ENCODE data around the gene ADRA2A.

Gene ADRA2A

GRCh38 chr10:111103196-111103840, 26.5 kb downstream of the ADRA2A start:
- H3K4me3 ChIP-seq (ENCODE audit: low read length), result no peak overlapping the region
- TF ChIP-seq CTCF (conservative IDR thresholded peaks at IDR 0.05; ENCODE audit: low read length), result no peak
- no peak for DNase-seq (ENCODE audit: low read depth)

- no peak for TF ChIP-seq CTCF (conservative IDR thresholded peaks at IDR 0.05; ENCODE audit: low read length)
- no peak overlapping the region for H3K4me3 ChIP-seq (ENCODE audit: low read length)
- no peak for DNase-seq (ENCODE audit: low read depth)
These were observed 28.0 kb downstream of the ADRA2A start for GRCh38 chr10:111104811-111105210.

GRCh38 chr10:111106081-111106480, 29.3 kb downstream of the ADRA2A start:
- no peak for TF ChIP-seq CTCF (conservative IDR thresholded peaks at IDR 0.05; ENCODE audit: low read length)
- DNase-seq (ENCODE audit: low read depth), result no peak
- no peak overlapping the region for H3K4me3 ChIP-seq (ENCODE audit: low read length)

- TF ChIP-seq CTCF (conservative IDR thresholded peaks at IDR 0.05; ENCODE audit: low read length), result no peak
- DNase-seq (ENCODE audit: low read depth), result no peak
These were observed 30.2 kb downstream of the ADRA2A start for GRCh38 chr10:111107023-111107422.

GRCh38 chr10:111107846-111108245, 31.0 kb downstream of the ADRA2A start:
- no peak overlapping the region for H3K4me3 ChIP-seq (ENCODE audit: low read length)
- TF ChIP-seq CTCF (conservative IDR thresholded peaks at IDR 0.05; ENCODE audit: low read length), result no peak
- no peak for DNase-seq (ENCODE audit: low read depth)

More at GRCh38 chr10:111107023-111107422, 30.2 kb downstream of the ADRA2A start:
- H3K4me3 ChIP-seq (ENCODE audit: low read length), result no peak overlapping the region

GRCh38 chr10:111108441-111108840, 31.6 kb downstream of the ADRA2A start:
- no peak overlapping the region for H3K4me3 ChIP-seq (ENCODE audit: low read length)
- no peak for DNase-seq (ENCODE audit: low read depth)
- no peak for TF ChIP-seq CTCF (conservative IDR thresholded peaks at IDR 0.05; ENCODE audit: low read length)

GRCh38 chr10:111109501-111110242, 32.8 kb downstream of the ADRA2A start:
- no peak for DNase-seq (ENCODE audit: low read depth)
- no peak overlapping the region for H3K4me3 ChIP-seq (ENCODE audit: low read length)
- no peak for TF ChIP-seq CTCF (conservative IDR thresholded peaks at IDR 0.05; ENCODE audit: low read length)
